ENCODE data around the gene E2F2.

Gene E2F2

DNA sequence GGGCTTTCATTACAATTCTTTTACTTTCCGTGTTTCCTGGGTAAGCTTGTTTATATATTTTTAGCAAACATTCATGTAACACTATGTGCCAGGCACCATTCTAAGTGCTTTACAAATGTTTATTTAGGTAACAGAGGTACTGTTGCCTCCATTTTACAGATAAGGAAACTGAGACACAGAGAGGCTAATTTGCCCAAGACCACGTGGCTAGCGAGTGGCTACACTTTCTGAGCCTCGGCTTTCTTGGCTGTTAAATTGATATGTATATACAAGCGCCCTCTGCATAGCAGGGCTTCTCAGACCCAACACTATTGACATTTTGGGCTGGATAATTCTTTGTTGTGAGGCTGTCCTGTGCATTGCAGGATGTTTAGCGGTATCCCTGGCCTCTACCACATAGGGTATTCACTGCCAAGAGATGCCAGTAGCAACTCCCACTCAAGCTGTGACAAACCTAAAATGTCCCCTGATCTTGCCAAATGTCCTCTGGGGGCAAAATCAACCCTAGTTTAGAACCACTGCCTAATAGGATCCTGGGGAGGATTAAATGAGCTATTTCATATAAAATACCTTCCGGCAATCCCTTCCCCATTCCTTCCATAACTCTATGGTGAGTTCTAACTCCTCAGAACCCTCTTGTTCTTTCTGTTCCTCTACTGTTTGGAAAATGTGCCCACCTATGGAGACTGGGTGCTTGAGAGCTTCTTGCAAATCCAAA, 45.5 kb upstream of the E2F2 start:
- TF ChIP-seq ZNF426 (tag by site-specific recombination; IDR thresholded peaks at IDR 0.05) = no peak
- no peak for TF ChIP-seq ZNF148 (tag by site-specific recombination; IDR thresholded peaks at IDR 0.05; ENCODE audit: borderline replicate concordance)
- TF ChIP-seq ZNF174 (tag by site-specific recombination; IDR thresholded peaks at IDR 0.05) = no peak
- TF ChIP-seq ZBTB20 (tag by site-specific recombination; IDR thresholded peaks at IDR 0.05) = no peak
- TF ChIP-seq ZNF561 (tag by site-specific recombination; IDR thresholded peaks at IDR 0.05; ENCODE audit: borderline replicate concordance) = no peak
- TF ChIP-seq ZNF624 (tag by site-specific recombination; IDR thresholded peaks at IDR 0.05) = no peak
- TF ChIP-seq ZNF2 (tag by site-specific recombination; IDR thresholded peaks at IDR 0.05) = no peak
- TF ChIP-seq HOXD13 (CRISPR knock-in tag; IDR thresholded peaks at IDR 0.05; ENCODE audit: borderline replicate concordance) = no peak
- no peak for TF ChIP-seq ZNF248 (tag by site-specific recombination; IDR thresholded peaks at IDR 0.05)
- TF ChIP-seq ZFHX2 (tag by site-specific recombination; conservative IDR thresholded peaks at IDR 0.05) = no peak
- CTCF ChIA-PET = interaction anchor here (0.8 to 2.6 kb wide), 5 partner anchors 11 to 82 kb away, joined by 3 to 7 read pairs (median 4); no protein-coding TSS in a partner anchor
- Histone ChIP-seq H3K4me3 (ENCODE audit: low read depth, low read length) (no peak overlapping the region), H3K9me3 (ENCODE audit: control insufficient read depth, insufficient read depth, low read depth, low read length) (no peaks in the 10 kb centered on the region), H3K27ac (ENCODE audit: extremely low read depth, low read depth, low read length) (no peak overlapping the region), H3K36me3 (ENCODE audit: control insufficient read depth in 2 of 2, insufficient read depth in 1 of 2, low read length in 2 of 2) (no peaks in the 10 kb centered on the region), H3K4me1 (ENCODE audit: control insufficient read depth, insufficient read depth, low read length) (no peaks in the 10 kb centered on the region)
- POLR2A ChIA-PET = interaction anchor here (0.6 to 1.0 kb wide), 4 partner anchors 18 to 199 kb away, joined by 3 to 4 read pairs (median 4); partner anchors contain the start of gene ID3

DNA sequence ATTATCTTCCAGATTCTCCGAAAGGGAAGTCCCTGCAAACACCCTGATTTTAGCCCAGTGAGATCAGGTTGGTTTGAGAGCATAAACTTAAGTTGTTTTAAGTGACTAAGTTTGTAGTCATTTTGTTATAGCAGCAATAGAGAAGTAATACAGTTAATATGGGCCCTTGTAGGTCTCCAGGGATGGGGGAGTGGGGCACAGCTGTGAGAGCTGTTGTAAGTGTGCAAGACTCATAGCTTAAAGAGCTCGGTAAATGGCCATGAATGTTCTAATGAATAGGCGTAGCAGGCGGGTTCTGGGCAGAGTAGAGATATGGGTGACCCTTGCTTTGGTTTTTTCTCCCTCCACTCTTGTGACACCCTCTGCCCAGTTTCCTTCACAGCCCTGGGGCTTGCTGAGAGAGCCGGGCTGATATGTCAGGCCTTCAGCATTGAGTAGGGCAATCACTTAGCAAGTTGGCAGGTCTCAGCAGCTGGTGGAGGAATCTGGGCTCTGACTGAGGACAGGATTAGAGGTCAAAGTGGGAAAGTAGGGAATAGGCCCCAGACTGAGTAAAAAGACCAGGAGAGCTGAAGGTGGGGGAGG, 44.3 kb upstream of the E2F2 start:
- Histone ChIP-seq H3K4me1 (ENCODE audit: control insufficient read depth, insufficient read depth, low read length) (no peaks in the 10 kb centered on the region), H3K4me3 (ENCODE audit: low read depth, low read length) (no peak overlapping the region), H3K27ac (ENCODE audit: extremely low read depth, low read depth, low read length) (no peak overlapping the region), H3K36me3 (ENCODE audit: control insufficient read depth in 2 of 2, insufficient read depth in 1 of 2, low read length in 2 of 2) (no peaks in the 10 kb centered on the region), H3K9me3 (ENCODE audit: control insufficient read depth, insufficient read depth, low read depth, low read length) (no peaks in the 10 kb centered on the region)
- TF ChIP-seq TCF7L2 (IDR thresholded peaks at IDR 0.05; ENCODE audit: borderline replicate concordance, low read depth, low read length) (no peak), ZNF18 (tag by site-specific recombination; IDR thresholded peaks at IDR 0.05) (no peak), YY2 (tag by site-specific recombination; IDR thresholded peaks at IDR 0.05) (no peak), SETDB1 (IDR thresholded peaks at IDR 0.05; ENCODE audit: insufficient read length, low read length) (no peak), ZNF560 (tag by site-specific recombination; IDR thresholded peaks at IDR 0.05; ENCODE audit: borderline replicate concordance) (no peak), ZBTB20 (tag by site-specific recombination; IDR thresholded peaks at IDR 0.05) (no peak), ZSCAN18 (tag by site-specific recombination; IDR thresholded peaks at IDR 0.05) (no peak), ZNF792 (tag by site-specific recombination; IDR thresholded peaks at IDR 0.05) (no peak), ZNF677 (tag by site-specific recombination; IDR thresholded peaks at IDR 0.05) (no peak), ZNF292 (tag by site-specific recombination; IDR thresholded peaks at IDR 0.05; ENCODE audit: borderline replicate concordance, low read depth) (no peak), ZNF132 (tag by site-specific recombination; IDR thresholded peaks at IDR 0.05; ENCODE audit: borderline replicate concordance) (no peak), SP2 (tag by site-specific recombination; IDR thresholded peaks at IDR 0.05) (no peak), ZNF837 (tag by site-specific recombination; IDR thresholded peaks at IDR 0.05) (no peak)
- TF ChIP-seq, protein P1, sequence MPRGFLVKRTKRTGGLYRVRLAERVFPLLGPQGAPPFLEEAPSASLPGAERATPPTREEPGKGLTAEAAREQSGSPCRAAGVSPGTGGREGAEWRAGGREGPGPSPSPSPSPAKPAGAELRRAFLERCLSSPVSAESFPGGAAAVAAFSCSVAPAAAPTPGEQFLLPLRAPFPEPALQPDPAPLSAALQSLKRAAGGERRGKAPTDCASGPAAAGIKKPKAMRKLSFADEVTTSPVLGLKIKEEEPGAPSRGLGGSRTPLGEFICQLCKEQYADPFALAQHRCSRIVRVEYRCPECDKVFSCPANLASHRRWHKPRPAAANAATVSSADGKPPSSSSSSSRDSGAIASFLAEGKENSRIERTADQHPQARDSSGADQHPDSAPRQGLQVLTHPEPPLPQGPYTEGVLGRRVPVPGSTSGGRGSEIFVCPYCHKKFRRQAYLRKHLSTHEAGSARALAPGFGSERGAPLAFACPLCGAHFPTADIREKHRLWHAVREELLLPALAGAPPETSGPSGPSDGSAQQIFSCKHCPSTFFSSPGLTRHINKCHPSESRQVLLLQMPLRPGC (tag by site-specific recombination; IDR thresholded peaks at IDR 0.05) = no peak
- CTCF ChIA-PET = interaction anchor here (0.6 to 2.6 kb wide), 5 partner anchors 9 to 90 kb away, joined by 3 to 5 read pairs (median 5); no protein-coding TSS in a partner anchor
- POLR2A ChIA-PET = interaction anchor here (0.6 to 1.0 kb wide), 2 partner anchors 16 to 25 kb away, joined by 3 to 4 read pairs; partner anchors contain the start of gene ID3
